HG02678 (cell line): ENCODE results near the gene ELK4.

Experiments
- ATAC-seq: cut with Tn5 transposase; IDR thresholded peaks from one replicate; pipeline ENCODE4 v1.9.1; 2021; ENCODE audit warnings: mild to moderate bottlenecking, moderate library complexity; ENCODE audit not compliant: unreplicated experiment

ELK4 gene

GRCh38 chr1:205584732-205585131 lies 47.1 kb downstream of the ELK4 start:
- no peak for ATAC-seq

DNA sequence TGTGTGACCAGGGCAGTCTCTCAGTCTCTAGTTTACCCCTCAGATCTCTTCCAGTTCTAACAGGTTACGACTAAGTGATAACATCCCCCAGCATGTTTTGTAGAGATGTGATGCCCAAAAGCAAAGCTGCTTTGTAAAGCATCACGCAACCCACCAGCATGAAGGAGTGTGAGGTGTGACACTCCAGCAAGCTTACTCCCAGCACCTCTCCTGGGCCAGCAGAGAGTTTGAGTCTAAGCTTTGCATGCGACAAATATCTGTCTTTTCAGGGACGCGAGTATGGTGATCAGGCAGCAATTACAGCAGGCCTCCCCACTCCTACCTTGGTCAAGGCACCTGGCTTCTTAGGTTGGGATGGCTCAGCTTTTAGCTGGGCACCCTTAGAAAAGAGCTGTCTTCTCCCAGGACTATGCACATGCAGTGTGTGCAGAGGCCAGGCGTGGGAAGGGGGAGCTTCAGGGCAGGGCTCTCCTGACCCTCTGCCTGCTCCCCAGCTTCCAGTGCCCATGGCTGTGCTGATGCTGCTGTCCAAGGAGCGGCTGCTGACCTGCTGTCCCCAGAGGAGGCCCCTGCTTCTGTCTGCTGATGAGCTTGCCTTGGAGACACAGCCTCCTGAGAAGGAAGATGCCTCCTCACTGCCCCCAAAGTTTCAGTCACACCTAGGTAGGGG lies 48.2 kb downstream of the ELK4 start:
- ATAC-seq, result no peak

DNA sequence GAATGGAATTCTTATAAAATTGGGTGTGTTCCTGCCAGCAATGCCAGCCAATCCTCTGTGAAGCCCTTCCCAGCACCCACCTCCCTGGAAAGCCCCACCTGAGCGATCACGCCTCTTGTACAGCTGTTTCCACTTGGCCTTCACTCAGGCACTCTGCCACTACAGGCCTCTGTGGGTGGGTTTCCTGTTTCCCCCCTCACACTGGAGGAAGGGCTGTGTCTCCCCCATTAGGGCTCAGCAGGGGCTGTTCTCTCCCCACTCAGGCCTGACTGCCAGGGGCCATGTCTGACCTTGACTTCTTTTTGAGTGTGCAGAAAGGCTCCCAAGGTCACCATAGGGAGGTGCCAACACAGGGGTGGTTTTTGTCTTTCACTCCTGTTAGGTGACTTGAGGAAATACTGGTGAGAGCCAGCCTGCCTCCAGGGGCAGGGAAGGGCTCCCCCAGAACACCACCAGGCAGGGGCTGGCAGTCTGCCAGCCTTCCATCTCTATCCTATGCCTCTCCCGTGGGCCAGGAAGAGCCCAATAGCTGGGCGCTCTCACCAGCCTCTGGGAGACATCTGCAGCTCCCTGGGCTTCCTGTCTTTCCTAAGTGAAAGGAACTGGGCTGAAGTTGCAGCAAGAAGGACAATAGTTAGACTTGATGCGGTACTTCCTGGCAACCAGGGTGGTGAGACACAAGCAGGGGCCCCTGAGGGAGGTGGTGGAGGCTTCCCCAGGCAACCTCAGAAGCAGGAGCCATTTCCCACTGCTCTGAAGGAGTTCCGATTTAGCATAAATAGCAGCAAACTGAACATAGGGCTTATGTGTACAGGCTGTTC lies 49.1 kb downstream of the ELK4 start:
- no peak for ATAC-seq

GRCh38 chr1:205582046-205582445 lies 49.8 kb downstream of the ELK4 start:
- ATAC-seq, result no peak

DNA sequence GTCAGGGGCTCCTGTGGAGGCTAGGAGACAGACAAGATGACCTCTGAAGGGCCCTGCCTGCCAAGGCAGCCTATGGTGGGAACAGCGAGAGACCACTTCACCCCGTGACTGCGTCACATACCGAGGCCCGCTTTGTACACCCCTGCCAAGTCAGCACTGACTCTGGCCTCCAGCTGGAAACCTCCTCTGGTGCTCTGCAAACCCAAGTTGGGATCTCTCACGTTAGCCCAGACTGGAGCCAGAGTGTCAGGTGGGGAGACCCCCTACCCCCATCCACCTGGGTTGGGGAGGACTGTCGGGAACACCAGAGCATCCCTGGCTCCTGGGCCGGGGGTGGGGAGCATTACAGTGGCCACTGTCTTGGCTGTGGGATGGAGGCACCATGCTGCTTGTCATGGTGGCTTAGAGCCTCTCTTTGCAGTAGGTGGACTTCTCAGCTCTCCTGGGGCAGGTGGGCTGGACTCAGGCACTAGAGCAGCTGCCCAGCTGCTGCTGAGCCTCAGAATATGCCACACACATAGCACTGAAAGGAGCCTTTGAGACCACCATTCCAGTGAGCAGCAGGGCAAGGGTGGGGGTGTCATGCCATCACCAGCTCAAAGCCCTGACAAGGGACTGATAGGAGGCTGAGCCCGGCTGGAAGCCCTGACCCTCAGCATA lies 50.4 kb downstream of the ELK4 start:
- no peak for ATAC-seq

DNA sequence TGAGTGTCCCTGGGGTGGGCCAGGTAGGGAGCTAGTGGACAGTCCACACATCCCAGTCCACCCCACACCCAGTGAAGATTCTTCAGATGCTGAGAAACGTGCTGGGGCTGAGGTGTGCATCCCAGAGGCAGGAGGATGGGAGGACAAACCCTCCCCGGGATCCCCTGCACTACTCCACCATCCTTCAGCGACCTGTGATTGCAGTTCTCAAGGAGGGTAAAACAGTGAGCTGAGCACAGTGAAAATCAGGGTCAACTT lies 51.0 kb downstream of the ELK4 start:
- no peak for ATAC-seq

- no peak for ATAC-seq
These were observed 51.5 kb downstream of the ELK4 start for GRCh38 chr1:205580140-205580922.

GRCh38 chr1:205579711-205580110 lies 52.1 kb downstream of the ELK4 start:
- ATAC-seq, result no peak

GRCh38 chr1:205578780-205579571 lies 52.8 kb downstream of the ELK4 start:
- ATAC-seq, result no peak

- ATAC-seq, result no peak
These were observed 53.7 kb downstream of the ELK4 start for GRCh38 chr1:205577874-205578658.

DNA sequence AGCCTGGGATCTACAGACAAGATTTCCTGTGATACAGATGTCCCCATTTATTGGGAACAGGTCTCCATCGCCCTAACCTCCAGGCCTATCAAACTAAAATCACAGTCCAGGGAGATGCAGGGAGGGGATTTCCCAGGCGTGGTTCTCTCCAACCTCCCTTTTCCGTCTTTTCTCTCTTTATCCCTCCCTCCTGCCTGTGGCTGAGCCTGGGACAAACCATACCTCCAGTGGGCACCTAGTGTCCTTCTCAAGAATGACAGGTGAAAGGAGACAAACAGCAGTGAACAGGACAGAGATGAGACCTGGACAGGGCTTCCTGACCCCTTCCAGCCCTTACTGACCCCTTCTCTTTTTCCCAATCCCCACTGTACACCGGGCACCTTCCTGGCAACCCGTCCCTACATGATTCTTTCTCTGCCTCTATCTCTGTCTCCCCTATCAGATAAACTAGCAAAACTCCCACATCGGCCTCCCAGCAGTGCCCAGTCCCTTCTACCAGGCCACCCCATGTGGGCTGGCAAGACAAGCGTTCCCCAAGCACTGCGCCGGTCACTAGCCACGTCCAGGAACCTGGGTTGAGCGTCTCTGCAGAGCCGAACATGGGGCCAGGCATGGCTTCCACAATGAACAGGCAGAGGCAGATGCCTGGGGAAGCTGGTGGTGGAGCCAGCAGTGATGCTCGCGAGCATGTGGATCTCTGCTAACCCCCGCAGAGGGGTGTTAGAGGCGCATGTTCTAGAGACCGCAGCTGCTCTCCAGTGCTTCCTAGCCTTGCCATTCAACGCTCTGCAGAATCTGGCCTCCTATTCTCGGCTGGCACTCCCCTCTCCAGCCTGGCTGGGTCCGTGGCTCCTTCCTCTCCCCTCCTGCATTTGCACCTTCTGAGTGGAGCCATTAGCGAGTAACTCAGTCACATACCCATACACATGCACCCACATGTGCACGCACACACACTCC lies 54.7 kb downstream of the ELK4 start:
- ATAC-seq, result no peak

DNA sequence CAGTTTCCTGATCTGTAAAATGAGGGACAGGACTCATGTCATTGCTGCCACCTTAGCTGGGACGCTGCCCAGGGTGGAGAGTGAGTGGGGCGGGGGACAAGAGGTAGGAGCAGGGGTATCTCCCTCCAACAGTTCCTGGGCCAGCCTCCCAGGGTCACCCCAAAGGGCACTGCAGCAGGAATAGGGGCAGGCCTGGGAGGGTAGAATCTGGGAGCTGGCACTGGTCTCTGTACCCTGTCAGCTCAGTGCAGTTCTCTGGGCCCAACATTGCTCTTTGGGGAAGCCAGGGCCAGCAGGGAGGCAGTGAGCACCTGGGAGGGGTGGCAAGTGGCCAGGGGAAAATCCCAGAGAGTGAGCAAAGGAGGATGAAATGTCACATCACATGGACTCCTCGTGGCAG lies 55.8 kb downstream of the ELK4 start:
- ATAC-seq, result no peak

DNA sequence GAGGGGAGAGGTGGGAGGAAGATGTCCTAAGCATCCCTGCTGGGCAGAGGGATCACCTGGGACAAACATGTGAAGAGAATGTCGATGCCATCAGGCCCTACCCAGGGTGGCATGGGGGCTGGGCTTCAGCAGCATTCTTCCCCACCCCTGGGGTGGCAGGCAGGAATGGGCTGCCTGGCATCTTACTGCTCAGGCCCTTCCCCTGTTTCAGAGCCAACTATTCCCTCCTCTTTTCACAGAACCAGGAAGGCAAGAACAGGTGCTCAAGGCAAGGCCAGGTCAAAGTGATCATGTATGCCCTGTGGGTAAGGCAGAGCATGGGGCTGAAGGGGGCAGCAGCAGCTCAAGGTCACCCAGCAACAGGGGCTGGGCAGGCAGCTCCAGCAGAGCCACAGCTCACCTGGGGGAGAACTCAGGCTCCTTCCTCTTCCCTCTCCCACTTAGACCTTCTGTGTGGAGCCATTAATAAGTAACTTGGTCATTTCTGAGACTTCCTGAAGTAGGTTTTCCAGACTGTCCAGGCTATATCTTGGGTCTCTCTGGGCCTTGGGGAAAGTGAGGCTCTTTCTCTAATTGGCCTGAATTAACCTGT lies 56.4 kb downstream of the ELK4 start:
- ATAC-seq, result no peak

DNA sequence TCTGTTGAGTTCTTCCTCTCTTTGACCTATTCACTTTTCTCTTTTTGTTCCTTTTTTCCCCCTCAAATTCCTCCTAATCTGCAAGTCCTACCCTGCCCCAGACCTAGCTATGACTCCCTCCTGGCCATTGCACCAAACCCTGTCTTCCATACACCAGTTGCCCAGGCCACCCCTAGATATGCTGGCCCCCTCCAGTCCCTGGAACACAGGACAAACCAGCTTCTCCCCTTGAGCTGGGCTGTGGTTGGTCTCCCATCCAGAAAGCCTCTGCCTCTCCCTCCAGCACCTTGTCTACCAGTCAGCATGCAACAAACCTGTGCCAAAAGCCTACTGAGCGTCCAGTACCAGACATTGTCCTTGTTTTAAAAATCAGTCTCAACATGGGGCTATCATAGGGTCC lies 59.4 kb downstream of the ELK4 start:
- no peak for ATAC-seq

- no peak for ATAC-seq
These were observed 60.1 kb downstream of the ELK4 start for GRCh38 chr1:205571747-205572146.

GRCh38 chr1:205570796-205571537 lies 60.8 kb downstream of the ELK4 start:
- ATAC-seq, result no peak

- ATAC-seq, result no peak
These were observed 61.7 kb downstream of the ELK4 start for GRCh38 chr1:205570173-205570501.
